ENCODE data around the gene RAPH1.
"Not testable (repeated sequence)": the region's sequence is repeated elsewhere in the genome, so short reads cannot be mapped to it uniquely, and the experiment has no call there.

GRCh38 chr2:203503460-203503859 is 31.6 kb downstream of the RAPH1 start:
- TF ChIP-seq, protein P1, sequence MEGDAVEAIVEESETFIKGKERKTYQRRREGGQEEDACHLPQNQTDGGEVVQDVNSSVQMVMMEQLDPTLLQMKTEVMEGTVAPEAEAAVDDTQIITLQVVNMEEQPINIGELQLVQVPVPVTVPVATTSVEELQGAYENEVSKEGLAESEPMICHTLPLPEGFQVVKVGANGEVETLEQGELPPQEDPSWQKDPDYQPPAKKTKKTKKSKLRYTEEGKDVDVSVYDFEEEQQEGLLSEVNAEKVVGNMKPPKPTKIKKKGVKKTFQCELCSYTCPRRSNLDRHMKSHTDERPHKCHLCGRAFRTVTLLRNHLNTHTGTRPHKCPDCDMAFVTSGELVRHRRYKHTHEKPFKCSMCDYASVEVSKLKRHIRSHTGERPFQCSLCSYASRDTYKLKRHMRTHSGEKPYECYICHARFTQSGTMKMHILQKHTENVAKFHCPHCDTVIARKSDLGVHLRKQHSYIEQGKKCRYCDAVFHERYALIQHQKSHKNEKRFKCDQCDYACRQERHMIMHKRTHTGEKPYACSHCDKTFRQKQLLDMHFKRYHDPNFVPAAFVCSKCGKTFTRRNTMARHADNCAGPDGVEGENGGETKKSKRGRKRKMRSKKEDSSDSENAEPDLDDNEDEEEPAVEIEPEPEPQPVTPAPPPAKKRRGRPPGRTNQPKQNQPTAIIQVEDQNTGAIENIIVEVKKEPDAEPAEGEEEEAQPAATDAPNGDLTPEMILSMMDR (conservative IDR thresholded peaks at IDR 0.05): not testable (repeated sequence)
- not testable (repeated sequence) for TF ChIP-seq EZH2 (IDR thresholded peaks at IDR 0.05; ENCODE audit: low read depth)
